ENCODE results near the gene CRACR2A.

The CRACR2A gene

DNA sequence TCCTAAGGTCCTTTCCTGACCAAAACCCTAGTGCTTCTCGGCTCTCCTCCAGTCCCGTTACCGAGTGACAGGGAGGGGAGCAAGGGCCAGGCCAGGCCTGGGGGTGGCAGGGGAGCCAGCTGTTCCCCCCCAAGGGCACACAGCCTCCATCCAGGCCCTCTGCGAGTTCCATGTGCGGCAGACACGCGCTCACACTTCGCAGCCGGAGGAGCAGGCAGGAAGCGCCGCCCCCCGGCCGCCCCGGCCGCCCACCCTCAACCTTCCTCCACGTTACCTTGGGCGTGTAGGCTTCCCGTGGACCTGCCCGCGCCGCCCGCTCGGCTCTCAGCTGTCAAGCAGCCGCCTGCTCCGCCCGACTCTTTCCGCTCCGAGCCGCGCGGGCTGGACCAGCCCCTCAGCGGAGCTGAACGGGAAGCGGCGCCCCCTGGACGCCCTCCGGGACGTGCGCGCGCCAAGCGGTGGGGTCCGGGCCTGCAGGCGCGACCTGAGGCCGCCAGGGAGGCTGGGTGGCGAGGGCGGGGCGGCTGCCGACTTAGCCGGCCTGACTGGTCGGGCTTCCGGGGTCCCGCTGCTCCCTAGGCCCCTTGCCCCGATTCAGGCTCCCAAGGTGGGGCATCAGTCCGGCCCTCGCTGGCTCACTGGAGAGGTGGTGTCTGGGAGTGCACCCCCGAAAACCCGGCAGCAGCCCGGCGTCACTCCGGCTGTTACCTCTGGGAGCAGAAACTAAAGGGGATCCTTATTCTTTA is at the start of gene CRACR2A:
CRACR2A (minus strand) TSS at position 369 of the 746 bp plus-strand sequence. CDS start 56,110 bp downstream, outside the sequence.
- DNase-seq (ENCODE audit: low spot score): peak; percentile 89

DNA sequence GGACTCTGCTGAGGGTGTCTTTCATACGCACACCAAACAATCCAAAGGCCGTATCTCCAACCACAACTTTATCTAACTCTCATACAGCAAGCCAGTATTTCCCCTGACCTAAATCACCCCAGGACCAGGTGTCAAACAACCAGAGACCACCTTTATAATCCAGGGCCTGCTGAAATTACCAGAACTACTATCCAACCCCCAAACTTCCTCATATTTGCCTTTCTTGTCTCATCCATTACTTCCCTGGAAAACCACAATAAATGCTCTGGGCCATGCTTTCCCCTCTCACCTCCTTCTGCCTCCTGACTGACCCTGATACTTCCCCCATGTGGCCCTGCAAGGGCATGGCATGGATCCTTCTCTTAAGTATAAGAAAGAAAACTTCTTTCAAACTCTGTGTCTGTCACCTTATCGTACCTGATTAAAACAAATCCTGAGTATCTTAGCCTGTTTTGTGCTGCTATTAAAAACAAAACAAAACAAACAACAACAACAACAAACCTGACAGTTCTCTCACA is 44.7 kb upstream of the CRACR2A start:
- no peak for DNase-seq (ENCODE audit: low spot score)

DNA sequence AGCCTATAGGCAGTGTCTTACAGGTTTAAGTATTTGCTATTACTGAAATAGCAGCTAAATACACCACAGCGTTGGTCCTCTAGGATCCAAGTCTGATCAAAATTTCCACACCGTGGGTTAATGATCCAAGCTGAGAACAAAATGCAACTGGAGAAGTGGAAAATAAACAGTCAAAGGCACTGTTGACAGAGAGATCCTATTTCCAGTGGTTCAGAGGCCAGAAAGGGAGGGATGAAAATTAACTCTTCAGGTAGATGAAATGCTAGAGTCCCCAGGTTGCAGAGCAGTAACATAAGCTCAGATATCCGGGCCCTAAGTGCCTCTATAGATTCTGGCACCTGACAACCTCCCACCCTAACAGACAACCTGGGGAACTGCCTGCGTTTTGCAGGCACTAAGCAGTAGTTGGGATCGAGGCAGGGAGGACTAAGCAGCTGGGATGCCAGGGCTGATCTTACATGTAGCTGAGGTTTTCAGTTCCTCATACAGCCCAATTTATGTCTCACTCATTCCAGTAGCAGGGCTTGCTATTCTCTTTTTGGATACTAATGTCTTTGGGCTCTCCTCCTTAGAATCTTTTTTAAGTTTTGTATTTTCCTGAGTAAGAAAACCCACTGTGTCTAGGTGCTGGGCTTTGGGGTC is 42.7 kb upstream of the CRACR2A start:
- no peak for DNase-seq (ENCODE audit: low spot score)

DNA sequence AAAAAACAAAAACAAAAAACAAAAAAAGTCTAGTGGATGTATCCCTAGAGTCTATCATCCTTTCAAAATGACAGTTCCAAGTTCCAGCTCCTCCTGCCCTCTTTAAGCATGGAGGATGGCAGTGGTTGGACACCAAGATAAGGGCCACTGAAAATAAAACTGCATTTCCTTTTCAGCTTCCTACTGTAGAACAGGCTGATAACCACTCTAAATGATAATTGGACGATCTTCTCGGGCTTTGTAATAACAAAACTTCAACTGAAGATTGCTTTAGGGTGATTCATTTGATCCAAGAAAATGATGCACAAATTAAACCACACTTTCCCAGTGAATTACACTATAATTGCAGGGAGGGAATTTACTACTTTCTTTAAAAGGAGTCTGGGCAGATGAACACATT is 42.2 kb upstream of the CRACR2A start:
- DNase-seq (ENCODE audit: low spot score): no peak

DNA sequence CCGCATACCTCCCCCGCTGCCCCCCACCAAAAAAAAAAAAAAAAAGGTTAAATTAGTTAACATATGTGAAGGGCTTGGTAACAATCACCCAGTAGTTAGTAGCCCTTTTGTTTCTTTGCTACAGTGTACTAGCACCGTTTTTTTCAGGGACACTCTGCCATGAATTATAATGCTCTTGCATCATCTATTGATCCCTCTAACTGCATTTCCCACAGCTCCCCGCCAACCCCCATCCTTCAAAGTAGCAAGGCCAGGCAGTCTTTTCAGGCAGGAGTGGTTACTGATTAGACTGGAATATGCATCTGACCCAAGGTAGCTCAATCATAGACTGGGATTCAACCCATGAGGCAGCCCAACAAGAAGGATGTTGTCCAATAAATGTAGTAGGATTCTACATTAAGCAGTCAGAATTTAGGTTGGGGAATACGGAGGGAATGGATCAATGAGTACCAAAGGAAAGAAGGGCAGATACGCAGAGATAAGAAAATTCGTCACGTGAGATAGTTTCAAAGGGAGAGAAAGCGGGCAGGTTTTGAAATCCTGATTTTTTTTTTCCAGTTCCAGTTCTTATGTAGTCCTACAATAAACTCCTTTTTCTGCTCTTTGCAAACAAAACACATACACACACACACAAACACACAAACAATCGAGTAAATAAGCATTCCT is 39.8 kb upstream of the CRACR2A start:
- no peak for DNase-seq (ENCODE audit: low spot score)

GRCh38 chr12:3791256-3791874 is 38.5 kb upstream of the CRACR2A start:
- no peak for DNase-seq (ENCODE audit: low spot score)

DNA sequence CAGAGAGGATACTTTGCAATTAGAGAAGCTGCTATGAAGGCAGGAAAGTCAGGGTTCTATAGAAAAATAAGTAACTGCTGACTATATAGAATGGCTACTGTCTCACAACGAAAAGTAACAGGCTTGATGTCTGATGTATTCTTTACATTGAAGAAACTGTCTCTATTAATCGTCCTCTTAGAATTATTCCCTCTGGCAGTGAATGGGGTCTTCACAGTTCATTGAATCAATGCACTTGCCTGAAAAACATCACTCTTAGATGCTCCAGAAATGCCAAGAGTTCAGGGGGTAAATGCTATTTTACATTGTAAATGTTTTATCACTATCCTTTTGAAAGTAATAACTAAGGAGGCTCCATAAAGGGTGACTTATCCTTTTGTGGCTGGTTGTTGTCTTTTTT is 37.7 kb upstream of the CRACR2A start:
- no peak for DNase-seq (ENCODE audit: low spot score)

GRCh38 chr12:3789838-3790237 is 36.9 kb upstream of the CRACR2A start:
- DNase-seq (ENCODE audit: low spot score): no peak

DNA sequence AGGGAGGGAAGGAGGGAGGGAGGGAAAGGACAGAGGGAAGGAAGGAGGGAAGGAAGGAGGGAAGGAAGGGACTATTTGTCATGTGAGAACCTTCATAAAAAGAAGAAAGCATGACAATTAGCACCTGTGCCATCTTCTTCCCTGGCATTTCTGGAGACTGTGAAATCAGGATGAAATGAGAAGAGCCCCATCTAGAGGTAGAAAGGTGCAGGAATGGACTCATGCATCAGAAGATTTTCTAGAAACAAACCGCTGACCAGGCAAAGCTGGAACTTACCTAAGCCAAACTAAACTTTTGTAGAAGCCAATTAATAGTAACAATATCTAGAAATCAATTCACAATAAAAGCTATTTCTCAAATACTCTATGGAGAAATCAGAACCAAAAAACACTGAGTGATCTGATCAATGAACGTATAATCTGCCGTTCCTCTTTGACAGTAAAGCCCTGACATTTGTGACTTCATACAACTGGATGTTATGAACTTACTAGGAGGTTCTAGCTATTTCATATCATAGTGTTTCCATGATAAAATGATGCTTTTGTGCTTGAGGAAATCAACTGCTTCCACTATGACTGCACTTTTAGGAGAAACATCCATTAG is 24.4 kb upstream of the CRACR2A start:
- DNase-seq (ENCODE audit: low spot score): peak; percentile 22

DNA sequence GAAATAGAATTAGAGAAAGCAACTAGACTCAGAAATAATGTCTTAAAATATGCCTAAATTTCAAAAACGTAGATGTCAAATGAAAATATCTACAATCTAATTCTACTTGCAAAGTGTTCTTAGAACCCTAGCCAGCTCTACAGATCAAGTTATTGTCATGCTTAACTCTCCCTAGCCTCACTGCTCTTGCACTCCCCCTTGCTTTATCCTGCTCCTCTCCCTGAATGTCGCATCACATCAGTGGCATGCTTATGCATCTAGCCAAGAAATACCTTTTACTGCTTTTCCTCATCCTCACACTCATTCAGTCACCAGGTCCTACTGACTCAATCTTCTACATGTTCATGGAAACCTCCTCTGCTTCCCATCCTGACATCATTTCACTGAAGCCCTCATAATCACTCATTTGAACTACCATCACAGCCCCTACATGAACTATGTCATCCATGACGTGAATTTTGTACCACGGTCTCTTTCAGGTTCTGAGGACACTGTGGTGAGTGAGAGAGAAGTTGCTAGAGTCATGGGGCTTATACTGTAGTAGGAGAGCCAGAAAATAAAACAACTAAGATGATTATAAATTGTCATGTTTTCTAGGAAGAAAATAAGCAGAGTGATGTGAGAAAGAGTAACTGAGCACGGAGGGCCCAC is 22.6 kb upstream of the CRACR2A start:
- DNase-seq (ENCODE audit: low spot score): no peak

GRCh38 chr12:3772380-3772779 is 19.5 kb upstream of the CRACR2A start:
- DNase-seq (ENCODE audit: low spot score): no peak

DNA sequence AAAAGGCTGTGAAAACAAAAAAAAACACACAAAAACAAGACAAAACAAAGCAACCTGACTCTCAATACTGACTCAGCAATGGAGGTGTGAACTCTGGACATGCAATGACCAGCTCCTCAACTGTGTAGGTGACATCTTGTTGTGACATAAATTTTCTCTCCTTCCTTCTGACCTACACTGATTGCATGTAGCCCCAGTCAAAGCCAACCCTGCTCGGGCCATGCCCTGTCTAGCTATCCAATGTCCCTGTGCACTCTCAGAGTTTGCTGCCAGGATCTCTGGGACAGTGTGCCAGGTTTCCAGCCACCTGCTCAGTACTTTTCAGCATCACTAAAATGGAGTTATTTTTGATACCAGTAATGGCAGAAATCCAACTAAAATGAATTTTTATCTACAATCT is 18.9 kb upstream of the CRACR2A start:
- no peak for DNase-seq (ENCODE audit: low spot score)

DNA sequence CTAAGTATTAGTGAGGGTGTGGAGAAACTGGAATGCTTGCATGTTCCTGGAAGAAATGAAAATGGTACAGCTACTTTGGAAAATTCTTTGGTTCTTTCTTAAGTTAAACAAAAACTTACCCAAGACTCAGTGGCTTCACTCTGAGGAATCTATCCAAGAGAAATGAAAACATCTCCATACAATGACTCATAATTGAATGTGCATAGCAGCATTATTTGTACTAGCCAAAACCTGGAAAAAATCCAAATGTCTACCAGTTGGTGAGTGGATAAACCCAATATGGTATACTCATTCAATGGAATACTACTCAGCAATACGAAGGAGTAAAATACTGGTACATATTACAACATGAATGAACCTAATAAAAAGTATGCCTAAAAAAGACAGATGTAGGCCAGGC is 18.0 kb upstream of the CRACR2A start:
- no peak for DNase-seq (ENCODE audit: low spot score)

DNA sequence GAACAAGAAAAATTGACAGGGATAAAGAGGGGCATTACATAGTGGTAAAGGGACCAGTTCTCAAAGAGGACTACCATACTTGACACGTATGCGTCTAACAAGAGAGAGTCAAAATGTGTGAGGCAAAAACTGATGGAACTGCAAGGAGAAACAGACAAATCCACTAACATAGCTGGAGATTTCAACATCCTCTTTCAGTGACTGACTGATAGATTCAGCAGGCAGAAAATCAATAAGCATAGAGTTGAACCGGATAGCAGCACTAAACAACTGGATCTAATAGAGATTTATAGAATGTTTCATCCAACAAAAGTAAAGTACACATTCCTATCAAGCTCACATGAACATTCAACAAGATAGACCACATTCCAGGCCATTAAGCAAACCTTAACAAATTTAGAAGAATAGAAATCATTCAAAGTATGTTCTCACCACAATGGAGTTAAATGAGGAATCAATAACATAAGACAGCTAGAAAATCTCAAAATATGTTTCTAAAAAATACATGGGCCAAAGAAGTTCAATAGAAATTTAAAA is 16.1 kb upstream of the CRACR2A start:
- no peak for DNase-seq (ENCODE audit: low spot score)

DNA sequence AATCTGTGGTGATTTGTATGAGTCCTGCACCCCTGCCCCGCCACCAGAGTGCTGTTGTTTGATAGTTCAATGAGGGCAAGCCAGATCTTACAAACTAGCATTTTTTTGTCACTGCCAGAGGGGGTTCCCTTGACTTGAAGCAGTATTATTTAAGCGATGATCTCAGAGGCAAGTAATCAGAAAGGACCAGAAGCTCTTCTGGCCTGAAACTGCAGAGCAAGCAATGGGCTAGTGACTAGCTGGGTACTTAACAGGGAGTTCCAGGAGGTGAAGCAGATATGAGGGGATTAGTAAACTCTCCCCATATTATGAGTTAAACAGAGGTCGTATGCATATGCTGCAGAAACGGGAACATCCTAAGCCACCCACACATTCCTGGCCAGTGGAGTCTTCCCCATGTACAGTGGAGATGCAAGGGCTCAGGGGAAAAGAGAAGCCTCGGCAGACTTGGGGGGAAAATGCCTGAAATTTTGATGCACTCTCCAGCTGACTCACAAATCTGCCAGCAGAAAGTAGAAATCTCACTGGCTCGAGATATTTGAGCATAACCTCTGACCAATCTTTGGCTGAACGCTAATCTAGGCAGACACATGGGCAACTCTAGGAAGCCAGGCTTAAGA is 8.3 kb upstream of the CRACR2A start:
- DNase-seq (ENCODE audit: low spot score): no peak

DNA sequence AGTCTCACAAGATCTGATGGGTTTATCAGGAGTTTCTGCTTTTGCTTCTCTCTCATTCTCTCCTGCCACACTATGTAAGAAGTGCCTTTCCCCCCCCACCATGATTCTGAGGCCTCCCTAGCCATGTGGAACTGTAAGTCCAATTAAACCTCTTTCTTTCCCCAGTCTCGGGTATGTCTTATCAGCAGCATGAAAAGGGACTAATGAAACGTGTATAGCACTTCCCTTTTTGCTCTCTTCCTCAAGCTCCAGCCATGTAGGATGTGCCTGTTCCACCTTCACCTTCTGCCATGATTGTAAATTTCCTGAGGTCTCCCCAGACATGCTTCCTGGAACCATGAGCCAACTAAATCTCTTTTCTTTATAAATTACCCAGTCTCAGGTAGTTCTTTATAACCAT is 7.0 kb upstream of the CRACR2A start:
- DNase-seq (ENCODE audit: low spot score): no peak

GRCh38 chr12:3757261-3757660 is 4.4 kb upstream of the CRACR2A start:
- DNase-seq (ENCODE audit: low spot score): no peak

DNA sequence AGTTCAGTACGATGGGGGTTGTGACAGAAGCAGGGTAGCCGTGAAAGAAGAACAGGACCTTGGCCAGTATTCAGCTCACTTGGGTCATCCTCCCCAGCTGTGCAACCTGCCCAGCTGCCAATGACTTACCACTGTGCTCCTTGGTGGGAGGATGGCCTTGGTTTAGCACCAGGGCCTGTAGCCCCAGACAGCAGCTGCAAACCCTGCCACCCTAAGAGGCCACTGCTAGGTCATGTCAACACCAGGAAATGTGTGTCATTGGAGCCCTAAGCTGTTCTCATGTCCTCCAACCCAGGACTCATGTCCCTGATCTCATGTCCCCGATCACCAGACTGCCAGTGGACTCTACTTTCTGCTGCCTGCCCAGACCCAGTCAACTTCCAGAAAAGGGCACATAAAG is 3.0 kb upstream of the CRACR2A start:
- DNase-seq (ENCODE audit: low spot score): no peak

DNA sequence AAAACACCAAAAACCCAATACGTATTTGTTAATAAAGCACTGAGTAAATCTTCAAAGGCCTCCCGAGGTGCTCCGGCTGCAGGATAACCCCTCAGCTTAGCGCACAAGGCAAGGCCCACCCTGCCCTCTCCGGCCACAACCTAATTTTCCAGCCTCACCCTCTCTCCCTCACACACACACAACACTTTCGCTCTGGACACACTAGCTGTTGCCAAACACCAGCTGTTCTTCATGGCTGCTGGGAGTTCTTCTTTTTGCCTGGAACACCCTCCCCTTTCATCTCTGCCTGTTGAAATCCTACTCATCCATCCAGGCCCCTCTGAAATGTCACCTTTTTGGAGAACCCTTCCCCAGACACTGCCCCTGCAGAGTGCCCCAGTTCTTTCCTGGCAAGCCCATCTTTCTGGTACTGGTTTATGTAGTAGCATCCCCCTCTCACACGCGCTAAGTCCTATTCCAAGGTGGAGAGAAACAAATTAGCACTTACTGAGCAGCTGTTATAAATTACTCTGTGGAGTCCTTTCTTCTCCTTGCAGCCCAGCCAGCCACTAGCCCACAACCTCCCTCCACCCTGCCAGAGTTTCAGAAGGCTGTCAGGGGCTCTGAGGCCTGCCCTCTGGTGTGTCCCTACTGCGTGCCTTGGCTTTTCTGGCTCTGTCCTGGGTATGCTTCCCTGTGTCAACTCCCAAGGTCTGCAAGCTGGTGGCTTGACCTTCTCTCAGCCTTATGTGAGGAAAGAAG is 805 bp upstream of the CRACR2A start:
- DNase-seq (ENCODE audit: low spot score): peak; percentile 19

GRCh38 chr12:3752096-3752709 is 706 bp downstream of the CRACR2A start:
- DNase-seq (ENCODE audit: low spot score): peak; percentile 70
